ENCODE data around the gene ADRA2B.
"Not testable (repeated sequence)": the region's sequence is repeated elsewhere in the genome, so short reads cannot be mapped to it uniquely, and the experiment has no call there.

ADRA2B gene

GRCh38 chr2:96071087-96071976 is 45.0 kb downstream of the ADRA2B start:
- peak in 1 of 51 donors; percentile 75 for DNase-seq

GRCh38 chr2:96070351-96070750 is 46.0 kb downstream of the ADRA2B start:
- not testable (repeated sequence) for DNase-seq

GRCh38 chr2:96069878-96070277 is 46.5 kb downstream of the ADRA2B start:
- not testable (repeated sequence) for DNase-seq

GRCh38 chr2:96067902-96068581 is 48.3 kb downstream of the ADRA2B start:
- DNase-seq = peak in 1 of 51 donors; percentile 12

- not testable (repeated sequence) for DNase-seq
These were observed 49.2 kb downstream of the ADRA2B start for GRCh38 chr2:96067098-96067660.

GRCh38 chr2:96066511-96066910 is 49.9 kb downstream of the ADRA2B start:
- not testable (repeated sequence) for DNase-seq

GRCh38 chr2:96065954-96066353 is 50.4 kb downstream of the ADRA2B start:
- not testable (repeated sequence) for DNase-seq

GRCh38 chr2:96065381-96065930 is 50.9 kb downstream of the ADRA2B start:
- no peak for DNase-seq

- not testable (repeated sequence) for DNase-seq
These were observed 51.6 kb downstream of the ADRA2B start for GRCh38 chr2:96064760-96065159.

GRCh38 chr2:96064047-96064675 is 52.2 kb downstream of the ADRA2B start:
- DNase-seq = not testable (repeated sequence)

- DNase-seq = not testable (repeated sequence)
These were observed 53.1 kb downstream of the ADRA2B start for GRCh38 chr2:96063116-96063899.

Data from hypothalamus (tissue), 51 donors.